PFSK-1 (cell line): Measurements from ENCODE around the gene NAT9.

Experiments used
- FOXP2 ChIP-seq: optimal IDR thresholded peaks from 2 replicates; pipeline ENCODE3; 2011; ENCODE audit warnings: borderline replicate concordance, control low read depth, inconsistent platforms; ENCODE audit not compliant: insufficient read depth; ENCODE audit errors: extremely low read length, extremely low read depth
- POLR2AphosphoS5 ChIP-seq: IDR thresholded peaks from 2 replicates; pipeline ENCODE4 v1.6.1; 2012; ENCODE audit warnings: low read depth, mild to moderate bottlenecking, control low read depth, low read length, moderate library complexity
- SIN3A ChIP-seq: IDR thresholded peaks from 2 replicates; pipeline ENCODE4 v1.6.1; 2012; ENCODE audit warnings: mild to moderate bottlenecking, low read length, moderate library complexity, borderline replicate concordance; ENCODE audit not compliant: insufficient read depth
- TAF1 ChIP-seq: IDR thresholded peaks from 2 replicates; pipeline ENCODE4 v1.6.1; 2012; ENCODE audit warnings: low read length, control low read depth, borderline replicate concordance; ENCODE audit not compliant: insufficient read depth

GRCh38 chr17:74748279-74748528 is 27.9 kb downstream of the NAT9 start:
- TF ChIP-seq SIN3A (no peak), TAF1 (no peak), POLR2AphosphoS5 (no peak), FOXP2 (no peak)
